Activated naive CD8-positive, alpha-beta T cell (primary cell): ENCODE measurements around the gene C16orf86.
A peak's percentile ranks its signal among the peaks of the same experiment; 100 is the strongest.

Experiments used
- H3K27ac Mint-ChIP-seq: one replicate; pipeline ENCODE4 v1.8.0; 2021; ENCODE audit warnings: mixed read lengths
- H3K27me3 Mint-ChIP-seq: one replicate; pipeline ENCODE4 v1.8.0; 2021; ENCODE audit warnings: mixed read lengths
- H3K36me3 Mint-ChIP-seq: one replicate; pipeline ENCODE4 v1.8.0; 2021; ENCODE audit warnings: mixed read lengths
- H3K4me1 Mint-ChIP-seq: one replicate; pipeline ENCODE4 v1.8.0; 2021; ENCODE audit warnings: low read depth, mixed read lengths
- H3K4me3 Mint-ChIP-seq: one replicate; pipeline ENCODE4 v1.8.0; 2021; ENCODE audit warnings: mild to moderate bottlenecking, mixed read lengths
- H3K9me3 Mint-ChIP-seq: one replicate; pipeline ENCODE4 v1.8.0; 2021; ENCODE audit warnings: low read depth, mixed read lengths

Gene C16orf86

DNA sequence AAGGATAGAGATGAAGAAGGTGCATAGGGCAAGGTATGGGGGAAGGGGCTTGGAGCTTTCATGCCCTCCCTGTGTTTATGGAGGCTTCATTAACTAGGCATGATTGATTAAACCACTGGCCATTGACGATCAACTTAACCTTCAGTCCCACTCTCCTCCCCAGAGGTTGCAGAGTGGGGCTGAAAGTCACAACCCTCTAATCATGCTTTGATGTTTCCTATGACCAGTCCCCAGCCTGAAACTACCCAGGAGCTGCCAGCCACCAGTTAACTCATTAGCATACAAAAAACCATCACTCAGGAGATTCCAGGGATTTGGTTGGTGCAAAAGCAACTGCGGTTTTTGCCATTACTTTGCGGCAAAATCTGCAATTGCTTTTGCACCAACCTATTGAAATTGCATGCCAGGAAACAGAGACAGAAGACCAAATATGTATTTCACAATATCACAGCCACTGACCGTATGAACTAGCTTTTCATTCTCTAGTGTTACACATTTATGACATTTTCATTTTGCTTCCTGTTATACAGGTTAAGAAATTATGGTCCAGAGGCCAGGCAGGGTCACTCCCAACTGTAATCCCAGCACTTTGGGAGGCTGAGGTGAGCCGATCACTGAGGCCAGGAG lies 47.1 kb downstream of the C16orf86 start:
- Mint-ChIP-seq H3K27me3 (no peaks in the 10 kb centered on the region), H3K4me3 (no peak overlapping the region), H3K9me3 (no peaks in the 10 kb centered on the region), H3K36me3 (peaks cover 7% of the 10 kb centered on the region), H3K4me1 (peaks cover 25% of the 10 kb centered on the region), H3K27ac (no peak overlapping the region)

DNA sequence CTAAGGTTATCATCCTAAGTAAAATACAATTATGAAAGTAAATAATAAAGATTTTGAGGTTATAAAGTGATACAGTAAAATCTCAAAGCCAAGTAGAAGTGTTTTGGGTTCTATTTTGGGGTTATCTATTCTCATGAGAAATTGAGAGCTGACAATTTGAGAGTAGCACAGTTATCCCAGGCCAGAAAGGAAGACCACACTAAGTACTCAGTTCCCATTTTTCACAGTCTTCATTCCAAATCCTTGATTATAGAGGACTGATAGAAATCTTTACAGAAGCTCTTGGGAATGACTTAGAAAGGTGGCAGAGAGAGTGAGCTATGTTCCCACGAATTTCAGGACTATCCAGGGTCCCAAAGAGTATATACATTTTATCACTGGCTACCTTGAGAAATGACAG lies 47.9 kb downstream of the C16orf86 start:
- peaks cover 25% of the 10 kb centered on the region for H3K4me1 Mint-ChIP-seq

DNA sequence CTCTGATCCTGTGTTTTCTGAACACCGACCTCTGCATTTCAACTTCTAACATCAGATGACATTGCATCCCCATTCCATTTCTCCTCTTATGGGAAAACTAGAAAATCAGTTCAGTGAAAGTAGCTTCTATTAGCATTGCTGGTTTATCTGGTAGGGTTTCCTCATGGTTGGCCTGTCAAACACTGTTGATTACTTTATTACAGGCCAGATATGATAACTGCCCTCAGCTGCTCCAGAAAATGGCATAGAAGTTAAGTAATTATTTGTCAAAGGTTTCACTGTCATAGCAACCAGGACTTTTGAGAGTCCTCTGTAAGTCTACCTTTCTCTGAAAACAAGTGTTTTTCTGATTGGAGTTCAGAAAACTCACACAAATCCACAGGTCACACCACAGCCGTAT lies 49.5 kb downstream of the C16orf86 start:
- Mint-ChIP-seq H3K9me3 (no peaks in the 10 kb centered on the region), H3K4me3 (peak overlapping the region; percentile 9), H3K4me1 (peaks cover 33% of the 10 kb centered on the region), H3K36me3 (peaks cover 7% of the 10 kb centered on the region), H3K27ac (no peak overlapping the region), H3K27me3 (no peaks in the 10 kb centered on the region)

More for the DNA sequence above, 47.9 kb downstream of the C16orf86 start:
- no peak overlapping the region for H3K4me3 Mint-ChIP-seq
- no peaks in the 10 kb centered on the region for H3K27me3 Mint-ChIP-seq
- H3K27ac Mint-ChIP-seq, result no peak overlapping the region
- peaks cover 7% of the 10 kb centered on the region for H3K36me3 Mint-ChIP-seq
- no peaks in the 10 kb centered on the region for H3K9me3 Mint-ChIP-seq
